Activated naive CD8-positive, alpha-beta T cell treated with anti-CD3 and anti-CD28 coated beads, Interleukin-2, amount 10 ng/mL, durations not matched to agents 7 days and 5 days (primary cell): ENCODE results near the gene MCF2L. TPM values are rescaled to one million over a fixed set of nuclear protein-coding genes. Genes with fewer than 3 reads are reported as not detected.
"Not testable (repeated sequence)": the region's sequence is repeated elsewhere in the genome, so short reads cannot be mapped to it uniquely, and the experiment has no call there.

ENCODE experiments used
- ATAC-seq: fragments of 150-1000 bp; cut with Tn5 transposase; one replicate; pipeline ENCODE4 v1.10.0; 2021; ENCODE audit warnings: low read depth, moderate library complexity
- POLR2A ChIA-PET: fragments of 350-600 bp; sonication (Branson Sonifier 250); formaldehyde crosslinking; loops from one replicate; lab custom pipeline; 2021; ENCODE audit warnings: antibody characterized with exemption; lab: Charles Lee
- DNase-seq: peaks from one replicate; pipeline ENCODE4 v3.0.0; 2021
- H3K27ac Mint-ChIP-seq: one replicate; pipeline ENCODE4 v1.8.0; 2022; ENCODE audit warnings: mild to moderate bottlenecking, mixed read lengths
- H3K27me3 Mint-ChIP-seq: one replicate; pipeline ENCODE4 v1.8.0; 2022; ENCODE audit warnings: mild to moderate bottlenecking, moderate library complexity, mixed read lengths
- H3K36me3 Mint-ChIP-seq: one replicate; pipeline ENCODE4 v1.8.0; 2021; ENCODE audit warnings: mild to moderate bottlenecking, mixed read lengths
- H3K4me1 Mint-ChIP-seq: one replicate; pipeline ENCODE4 v1.8.0; 2021; ENCODE audit warnings: mixed read lengths
- H3K4me3 Mint-ChIP-seq: one replicate; pipeline ENCODE4 v1.8.0; 2022; ENCODE audit warnings: mild to moderate bottlenecking, moderate library complexity, mixed read lengths
- H3K9me3 Mint-ChIP-seq: one replicate; pipeline ENCODE4 v1.8.0; 2021; ENCODE audit warnings: mixed read lengths
- total RNA-seq, 2 experiments: library from RNA; stranded (reverse); gene quantifications; one replicate each; pipeline ENCODE4 v1.2.3, GENCODE V29; 2021

MCF2L gene
- total RNA-seq, 2 experiments from 2014 or later: 9.3 to 11.5 TPM

- ATAC-seq (no peak), DNase-seq (no peak)
- Mint-ChIP-seq H3K4me3 (no peak within 1 kb of the TSS), H3K36me3 (no peaks in the 10 kb centered on the region), H3K4me1 (no peaks in the 10 kb centered on the region), H3K27me3 (peaks cover 7% of the 10 kb centered on the region), H3K9me3 (no peaks in the 10 kb centered on the region), H3K27ac (no peak within 1 kb of the TSS)
- POLR2A ChIA-PET: no interaction called here
Measured at GRCh38 chr13:113105032-113105920, 136.3 kb downstream of the MCF2L start, which contains the start of gene F7. TSS of gene F7 (plus strand) at chr13:113105791. CDS start at chr13:113105842, 51 bp downstream.

GRCh38 chr13:113105921-113106452 is 137.0 kb downstream of the MCF2L start:
- H3K9me3 Mint-ChIP-seq: no peaks in the 10 kb centered on the region
- POLR2A ChIA-PET: no interaction called here
- DNase-seq (no peak), ATAC-seq (no peak)
- no peak overlapping the region for H3K4me3 Mint-ChIP-seq
- H3K27ac Mint-ChIP-seq: no peak overlapping the region
- H3K27me3 Mint-ChIP-seq: peaks cover 7% of the 10 kb centered on the region
- H3K4me1 Mint-ChIP-seq: no peaks in the 10 kb centered on the region
- H3K36me3 Mint-ChIP-seq: no peaks in the 10 kb centered on the region

GRCh38 chr13:113106711-113107351 is 137.8 kb downstream of the MCF2L start:
- peaks cover 3% of the 10 kb centered on the region for H3K27me3 Mint-ChIP-seq
- H3K4me3 Mint-ChIP-seq: no peak overlapping the region
- H3K27ac Mint-ChIP-seq: no peak overlapping the region
- POLR2A ChIA-PET: no interaction called here
- H3K4me1 Mint-ChIP-seq: no peaks in the 10 kb centered on the region
- H3K36me3 Mint-ChIP-seq: no peaks in the 10 kb centered on the region
- no peaks in the 10 kb centered on the region for H3K9me3 Mint-ChIP-seq
- no peak for ATAC-seq
- DNase-seq: no peak

DNA sequence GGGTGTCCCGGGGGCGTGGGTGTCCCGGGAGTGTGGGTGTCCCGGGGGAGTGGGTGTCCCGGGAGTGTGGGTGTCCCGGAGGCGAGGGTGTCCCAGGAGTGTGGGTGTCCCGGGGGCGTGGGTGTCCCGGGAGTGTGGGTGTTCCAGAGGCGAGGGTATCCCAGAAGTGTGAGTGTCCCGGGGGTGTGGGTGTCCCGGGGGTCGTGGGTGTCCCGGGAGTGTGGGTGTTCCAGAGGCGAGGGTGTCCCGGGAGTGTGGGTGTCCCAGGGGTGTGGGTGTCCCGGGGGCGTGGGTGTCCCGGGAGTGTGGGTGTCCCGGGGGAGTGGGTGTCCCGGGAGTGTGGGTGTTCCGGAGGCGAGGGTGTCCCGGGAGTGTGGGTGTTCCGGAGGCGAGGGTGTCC is 139.5 kb downstream of the MCF2L start:
- H3K9me3 Mint-ChIP-seq, POLR2A ChIA-PET, H3K27ac Mint-ChIP-seq, H3K4me1 Mint-ChIP-seq, H3K4me3 Mint-ChIP-seq, H3K27me3 Mint-ChIP-seq, ATAC-seq, H3K36me3 Mint-ChIP-seq, DNase-seq: not testable (repeated sequence)

GRCh38 chr13:113109151-113110047 is 140.4 kb downstream of the MCF2L start:
- Mint-ChIP-seq H3K27ac (no peak overlapping the region), H3K27me3 (peaks cover 8% of the 10 kb centered on the region), H3K36me3 (no peaks in the 10 kb centered on the region), H3K4me3 (peak overlapping the region; percentile 22), H3K4me1 (peaks cover 2% of the 10 kb centered on the region), H3K9me3 (no peaks in the 10 kb centered on the region)
- DNase-seq: no peak
- no peak for ATAC-seq
- POLR2A ChIA-PET: no interaction called here

- POLR2A ChIA-PET: no interaction called here
- no peaks in the 10 kb centered on the region for H3K9me3 Mint-ChIP-seq
- H3K36me3 Mint-ChIP-seq: no peaks in the 10 kb centered on the region
- ATAC-seq: peak; percentile 38
- H3K27me3 Mint-ChIP-seq: peaks cover 8% of the 10 kb centered on the region
- DNase-seq: peak; percentile 51
- H3K4me3 Mint-ChIP-seq: peak overlapping the region; percentile 22
- no peak overlapping the region for H3K27ac Mint-ChIP-seq
- H3K4me1 Mint-ChIP-seq: peaks cover 2% of the 10 kb centered on the region
Measured at GRCh38 chr13:113110048-113110851, 141.2 kb downstream of the MCF2L start.

DNA sequence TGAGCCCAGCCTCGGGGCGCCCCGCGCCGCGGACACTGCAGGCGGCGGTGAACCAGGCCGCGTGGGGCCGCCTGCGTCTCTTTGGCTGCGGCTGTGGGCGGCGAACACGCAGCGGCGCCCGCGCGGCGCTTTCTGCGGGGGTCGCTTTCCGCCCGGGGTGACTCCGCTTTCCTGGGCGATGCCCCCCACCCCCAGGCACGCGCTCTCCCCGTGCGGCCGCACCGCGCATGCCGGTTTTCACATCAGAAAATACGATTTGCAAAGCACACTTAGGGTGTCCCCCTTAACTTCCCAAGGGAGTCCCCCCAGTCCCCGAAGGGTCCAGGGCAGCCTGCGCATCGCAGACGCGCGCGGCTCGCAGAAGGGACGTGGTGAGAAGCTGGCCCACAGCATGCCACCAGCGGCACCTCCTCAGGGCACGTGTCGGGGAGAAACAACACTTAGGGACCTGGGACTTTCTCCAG is 141.9 kb downstream of the MCF2L start:
- no peak overlapping the region for H3K27ac Mint-ChIP-seq
- H3K4me1 Mint-ChIP-seq: peaks cover 2% of the 10 kb centered on the region
- DNase-seq: no peak
- ATAC-seq: peak; percentile 30
- no peaks in the 10 kb centered on the region for H3K9me3 Mint-ChIP-seq
- H3K4me3 Mint-ChIP-seq: peak overlapping the region; percentile 19
- H3K27me3 Mint-ChIP-seq: peaks cover 8% of the 10 kb centered on the region
- POLR2A ChIA-PET: no interaction called here
- H3K36me3 Mint-ChIP-seq: no peaks in the 10 kb centered on the region

GRCh38 chr13:113111821-113112220 is 142.8 kb downstream of the MCF2L start:
- H3K27ac Mint-ChIP-seq, H3K27me3 Mint-ChIP-seq, ATAC-seq, H3K36me3 Mint-ChIP-seq, H3K9me3 Mint-ChIP-seq, H3K4me1 Mint-ChIP-seq, H3K4me3 Mint-ChIP-seq, POLR2A ChIA-PET, DNase-seq: not testable (repeated sequence)

DNA sequence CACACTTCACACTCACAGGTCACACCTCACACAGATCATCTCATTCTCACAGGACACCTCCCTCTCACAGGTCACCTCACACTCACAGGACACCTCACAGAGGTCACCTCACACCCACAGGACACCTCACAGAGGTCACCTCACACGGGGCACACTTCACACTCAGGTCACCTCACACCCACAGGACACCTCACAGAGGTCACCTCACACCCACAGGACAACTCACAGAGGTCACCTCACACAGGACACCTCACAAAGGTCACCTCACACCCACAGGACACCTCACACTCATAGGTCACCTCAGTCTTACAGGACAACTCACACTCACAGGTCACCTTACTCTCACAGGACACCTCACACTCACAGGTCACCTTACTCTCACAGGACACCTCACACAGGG is 143.5 kb downstream of the MCF2L start:
- ATAC-seq, H3K4me1 Mint-ChIP-seq, H3K4me3 Mint-ChIP-seq, H3K27ac Mint-ChIP-seq, H3K9me3 Mint-ChIP-seq, DNase-seq, H3K36me3 Mint-ChIP-seq, H3K27me3 Mint-ChIP-seq, POLR2A ChIA-PET: not testable (repeated sequence)

DNA sequence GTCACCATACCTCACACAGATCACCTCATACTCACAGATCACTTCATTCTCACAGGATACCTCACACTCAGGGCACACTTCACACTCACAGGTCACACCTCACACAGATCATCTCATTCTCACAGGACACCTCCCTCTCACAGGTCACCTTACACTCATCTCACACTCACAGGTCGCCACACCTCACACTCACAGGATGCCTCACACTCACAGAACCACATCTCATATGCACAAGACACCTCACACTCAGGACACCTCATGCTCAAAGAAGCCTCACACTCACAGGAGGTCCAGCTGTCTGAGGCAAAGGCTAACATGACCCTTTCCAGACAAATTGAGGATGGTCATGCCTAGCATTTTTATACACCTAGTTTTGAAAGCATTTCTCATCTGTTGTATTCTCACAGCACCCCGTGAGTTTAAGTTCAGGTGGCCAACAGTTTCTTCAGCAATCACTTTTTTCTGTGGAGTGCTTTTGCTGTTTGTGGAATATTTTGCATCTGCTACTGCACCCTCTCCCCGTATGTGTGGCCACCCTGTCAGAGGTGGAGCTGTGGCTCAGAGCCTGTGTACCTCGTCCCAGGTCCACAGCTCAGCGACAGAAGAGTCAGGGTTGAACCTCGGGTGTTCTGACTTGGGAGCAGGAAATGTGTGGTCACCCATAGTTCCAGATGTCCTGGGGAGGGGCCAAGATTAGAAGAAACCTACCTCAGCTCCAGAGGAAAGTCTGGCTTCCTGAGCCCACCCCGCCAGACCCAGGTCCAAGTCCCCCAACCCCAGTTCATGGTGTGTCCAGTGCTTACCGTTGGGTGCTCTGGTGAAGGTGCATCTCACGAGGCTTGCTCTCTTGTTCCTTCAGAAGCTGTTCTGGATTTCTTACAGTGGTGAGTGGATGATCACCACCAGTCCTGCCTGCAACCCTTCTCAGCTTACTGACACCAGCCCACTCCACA is 144.2 kb downstream of the MCF2L start:
- peak; percentile 30 for DNase-seq
- Mint-ChIP-seq H3K4me1 (peaks cover 2% of the 10 kb centered on the region), H3K27me3 (peaks cover 8% of the 10 kb centered on the region), H3K27ac (no peak overlapping the region), H3K9me3 (no peaks in the 10 kb centered on the region), H3K4me3 (no peak overlapping the region), H3K36me3 (no peaks in the 10 kb centered on the region)
- ATAC-seq: peak; percentile 35
- POLR2A ChIA-PET: interaction anchor here (0.8 kb wide), 1 partner anchor 96 kb away, joined by 5 read pairs; the partner anchor contains the start of gene PCID2

DNA sequence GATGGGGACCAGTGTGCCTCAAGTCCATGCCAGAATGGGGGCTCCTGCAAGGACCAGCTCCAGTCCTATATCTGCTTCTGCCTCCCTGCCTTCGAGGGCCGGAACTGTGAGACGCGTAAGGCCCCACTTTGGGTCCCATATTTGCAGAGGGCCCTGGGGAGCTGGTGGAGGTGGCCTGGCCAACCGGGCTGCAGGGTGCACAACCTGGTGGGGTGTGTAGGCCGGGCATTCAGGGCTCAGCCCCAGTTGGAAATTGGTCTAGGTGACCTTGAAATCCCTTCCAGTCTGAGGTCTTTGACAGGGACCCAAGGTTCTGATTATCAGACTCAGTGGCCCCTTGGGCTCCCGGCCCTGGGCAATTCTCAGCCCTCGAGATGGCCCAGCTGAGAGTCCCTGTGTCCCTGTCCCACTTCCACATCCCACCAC is 144.8 kb downstream of the MCF2L start:
- H3K4me3 Mint-ChIP-seq: no peak overlapping the region
- ATAC-seq (no peak), DNase-seq (peak; percentile 21)
- peaks cover 2% of the 10 kb centered on the region for H3K4me1 Mint-ChIP-seq
- POLR2A ChIA-PET: interaction anchor here (0.8 kb wide), 1 partner anchor 95 kb away, joined by 5 read pairs; the partner anchor contains the start of gene PCID2
- H3K27me3 Mint-ChIP-seq: peaks cover 8% of the 10 kb centered on the region
- no peaks in the 10 kb centered on the region for H3K9me3 Mint-ChIP-seq
- no peaks in the 10 kb centered on the region for H3K36me3 Mint-ChIP-seq
- no peak overlapping the region for H3K27ac Mint-ChIP-seq
